ENCODE measurements around the gene NFATC3. TPM values are rescaled to one million over a fixed set of nuclear protein-coding genes. Genes with fewer than 3 reads are reported as not detected.

NFATC3 gene
- total RNA-seq, 2 donors from 2014 or later: 27.4 to 30.1 TPM

- no peak for TF ChIP-seq CTCF (conservative IDR thresholded peaks at IDR 0.05)
- Histone ChIP-seq H3K9me3 (ENCODE audit: control insufficient read depth, low read length) (no peaks in the 10 kb centered on the region), H3K27me3 (ENCODE audit: control insufficient read depth, insufficient read depth, low read length, poor library complexity, severe bottlenecking) (no peaks in the 10 kb centered on the region), H3K36me3 (ENCODE audit: control insufficient read depth, insufficient read depth, low read length) (no peaks in the 10 kb centered on the region), H3K9ac (ENCODE audit: extremely low read depth, low read length, poor library complexity, severe bottlenecking) (no peak overlapping the region), H3K4me3 (ENCODE audit: low read length) (no peak overlapping the region), H3K27ac (ENCODE audit: low read depth, low read length) (no peak overlapping the region), H3K4me1 (ENCODE audit: control insufficient read depth, insufficient read depth, low read length) (no peaks in the 10 kb centered on the region)
- 94% methylated on average over 1 of the region's 1 CpG; no CpG with 5 or more reads in 1 of the 2 experiments for WGBS, 2 experiments (ENCODE audit: insufficient coverage in 1 of 2, insufficient read length in 1 of 2)
- no peak for DNase-seq
- no peaks in the 10 kb centered on the region for H3K27me3 Mint-ChIP-seq (ENCODE audit: insufficient read depth)
- H3K27ac Mint-ChIP-seq: no peak overlapping the region
- peaks cover 9% of the 10 kb centered on the region for H3K36me3 Mint-ChIP-seq (ENCODE audit: low read depth)
- H3K9me3 Mint-ChIP-seq: no peaks in the 10 kb centered on the region
- H3K4me1 Mint-ChIP-seq: no peaks in the 10 kb centered on the region
- H3K4me3 Mint-ChIP-seq: no peak overlapping the region
These were observed 62.3 kb downstream of the NFATC3 start for GRCh38 chr16:68147444-68147843.

- Mint-ChIP-seq H3K27ac (no peak overlapping the region), H3K4me3 (no peak overlapping the region), H3K27me3 (ENCODE audit: insufficient read depth) (no peaks in the 10 kb centered on the region), H3K4me1 (no peaks in the 10 kb centered on the region), H3K9me3 (no peaks in the 10 kb centered on the region), H3K36me3 (ENCODE audit: low read depth) (peaks cover 11% of the 10 kb centered on the region)
- Histone ChIP-seq H3K36me3 (ENCODE audit: control insufficient read depth, insufficient read depth, low read length) (no peaks in the 10 kb centered on the region), H3K27me3 (ENCODE audit: control insufficient read depth, insufficient read depth, low read length, poor library complexity, severe bottlenecking) (no peaks in the 10 kb centered on the region), H3K4me3 (ENCODE audit: low read length) (no peak overlapping the region), H3K27ac (ENCODE audit: low read depth, low read length) (no peak overlapping the region), H3K9me3 (ENCODE audit: control insufficient read depth, low read length) (no peaks in the 10 kb centered on the region), H3K4me1 (ENCODE audit: control insufficient read depth, insufficient read depth, low read length) (no peaks in the 10 kb centered on the region), H3K9ac (ENCODE audit: extremely low read depth, low read length, poor library complexity, severe bottlenecking) (no peak overlapping the region)
- DNase-seq: no peak
- TF ChIP-seq CTCF (conservative IDR thresholded peaks at IDR 0.05): no peak
These were observed 64.4 kb downstream of the NFATC3 start for GRCh38 chr16:68149596-68149995.

GRCh38 chr16:68155425-68155824, 70.3 kb downstream of the NFATC3 start:
- Mint-ChIP-seq H3K4me3 (no peak overlapping the region), H3K9me3 (no peaks in the 10 kb centered on the region), H3K27me3 (ENCODE audit: insufficient read depth) (no peaks in the 10 kb centered on the region), H3K27ac (no peak overlapping the region), H3K4me1 (no peaks in the 10 kb centered on the region), H3K36me3 (ENCODE audit: low read depth) (peaks cover 12% of the 10 kb centered on the region)
- Histone ChIP-seq H3K4me1 (ENCODE audit: control insufficient read depth, insufficient read depth, low read length) (no peaks in the 10 kb centered on the region), H3K9ac (ENCODE audit: extremely low read depth, low read length, poor library complexity, severe bottlenecking) (no peak overlapping the region), H3K36me3 (ENCODE audit: control insufficient read depth, insufficient read depth, low read length) (peaks cover 15% of the 10 kb centered on the region), H3K27ac (ENCODE audit: low read depth, low read length) (no peak overlapping the region), H3K27me3 (ENCODE audit: control insufficient read depth, insufficient read depth, low read length, poor library complexity, severe bottlenecking) (no peaks in the 10 kb centered on the region), H3K9me3 (ENCODE audit: control insufficient read depth, low read length) (no peaks in the 10 kb centered on the region), H3K4me3 (ENCODE audit: low read length) (no peak overlapping the region)
- no peak for DNase-seq
- no peak for TF ChIP-seq CTCF (conservative IDR thresholded peaks at IDR 0.05)
- WGBS, 2 experiments (ENCODE audit: insufficient coverage in 1 of 2, insufficient read length in 1 of 2): 96 to 100% methylated on average over 3 of the region's 3 CpGs
